ENCODE data around the gene GATA3. TPM values are rescaled to one million over a fixed set of nuclear protein-coding genes. Genes with fewer than 3 reads are reported as not detected.

Gene GATA3
- total RNA-seq, 1 donor from 2014 or later = 63.6 TPM

GRCh38 chr10:8104721-8105120 is 50.2 kb downstream of the GATA3 start:
- no peak for DNase-seq (ENCODE audit: low spot score in 2 of 2, unreplicated experiment in 2 of 2)
- no peak for TF ChIP-seq CTCF (IDR thresholded peaks at IDR 0.05; ENCODE audit: unreplicated experiment)
- peaks cover 5% of the 10 kb centered on the region for H3K27me3 Mint-ChIP-seq (ENCODE audit: low read depth)
- H3K27ac Mint-ChIP-seq = no peak overlapping the region
- H3K9me3 Mint-ChIP-seq = peaks cover 4% of the 10 kb centered on the region
- H3K4me3 Mint-ChIP-seq = no peak overlapping the region
- H3K36me3 Mint-ChIP-seq = no peaks in the 10 kb centered on the region
- H3K4me1 Mint-ChIP-seq = peaks cover 8% of the 10 kb centered on the region

- no peaks in the 10 kb centered on the region for H3K36me3 Mint-ChIP-seq
- H3K27ac Mint-ChIP-seq = no peak overlapping the region
- no peak for TF ChIP-seq CTCF (IDR thresholded peaks at IDR 0.05; ENCODE audit: unreplicated experiment)
- H3K4me1 Mint-ChIP-seq = peaks cover 8% of the 10 kb centered on the region
- peaks cover 4% of the 10 kb centered on the region for H3K9me3 Mint-ChIP-seq
- no peak overlapping the region for H3K4me3 Mint-ChIP-seq
- H3K27me3 Mint-ChIP-seq (ENCODE audit: low read depth) = peaks cover 4% of the 10 kb centered on the region
- no peak for DNase-seq (ENCODE audit: low spot score in 2 of 2, unreplicated experiment in 2 of 2)
Observed at GRCh38 chr10:8105932-8106331, 51.4 kb downstream of the GATA3 start.

GRCh38 chr10:8112230-8112905 is 57.9 kb downstream of the GATA3 start:
- no peaks in the 10 kb centered on the region for H3K9me3 Mint-ChIP-seq
- no peak for DNase-seq (ENCODE audit: low spot score in 2 of 2, unreplicated experiment in 2 of 2)
- H3K27ac Mint-ChIP-seq = no peak overlapping the region
- H3K4me1 Mint-ChIP-seq = peaks cover 7% of the 10 kb centered on the region
- no peaks in the 10 kb centered on the region for H3K27me3 Mint-ChIP-seq (ENCODE audit: low read depth)
- no peaks in the 10 kb centered on the region for H3K36me3 Mint-ChIP-seq
- no peak for TF ChIP-seq CTCF (IDR thresholded peaks at IDR 0.05; ENCODE audit: unreplicated experiment)
- no peak overlapping the region for H3K4me3 Mint-ChIP-seq

- H3K9me3 Mint-ChIP-seq = no peaks in the 10 kb centered on the region
- H3K36me3 Mint-ChIP-seq = no peaks in the 10 kb centered on the region
- no peak overlapping the region for H3K27ac Mint-ChIP-seq
- H3K4me1 Mint-ChIP-seq = peaks cover 7% of the 10 kb centered on the region
- no peak for DNase-seq (ENCODE audit: low spot score in 2 of 2, unreplicated experiment in 2 of 2)
- TF ChIP-seq CTCF (IDR thresholded peaks at IDR 0.05; ENCODE audit: unreplicated experiment) = no peak
- H3K4me3 Mint-ChIP-seq = no peak overlapping the region
- no peaks in the 10 kb centered on the region for H3K27me3 Mint-ChIP-seq (ENCODE audit: low read depth)
Observed at GRCh38 chr10:8112942-8113442, 58.5 kb downstream of the GATA3 start.

- DNase-seq (ENCODE audit: low spot score in 2 of 2, unreplicated experiment in 2 of 2) = no peak
- no peaks in the 10 kb centered on the region for H3K27me3 Mint-ChIP-seq (ENCODE audit: low read depth)
- no peak for TF ChIP-seq CTCF (IDR thresholded peaks at IDR 0.05; ENCODE audit: unreplicated experiment)
- no peak overlapping the region for H3K4me3 Mint-ChIP-seq
- peaks cover 7% of the 10 kb centered on the region for H3K4me1 Mint-ChIP-seq
- H3K9me3 Mint-ChIP-seq = no peaks in the 10 kb centered on the region
- H3K27ac Mint-ChIP-seq = no peak overlapping the region
- H3K36me3 Mint-ChIP-seq = no peaks in the 10 kb centered on the region
Observed at GRCh38 chr10:8113616-8114015, 59.1 kb downstream of the GATA3 start.
